Upper lobe of left lung (tissue), 4 donors: ENCODE data around the gene LTA4H.

ENCODE experiments used
- CTCF ChIP-seq, 6 experiments: fragments of 450-650 bp in 4 of 6; fragments of 200-600 bp in 2 of 6; sonication (generic) in 2 of 6; IDR thresholded peaks; one replicate each; pipeline ENCODE4 v1.5.1; 2016 to 2019; ENCODE audit warnings: antibody characterized with exemption in 6 of 6
- EP300 ChIP-seq, 4 donors: sonication (generic); formaldehyde crosslinking; IDR thresholded peaks; one replicate each; pipeline ENCODE4 v1.5.1; 2017; ENCODE audit warnings: antibody characterized with exemption in 4 of 4, control low read depth in 2 of 4
- POLR2A ChIP-seq, 4 donors: fragments of 450-650 bp; IDR thresholded peaks; one replicate each; pipeline ENCODE4 v1.5.1; 2016 to 2017; ENCODE audit warnings: antibody characterized with exemption in 4 of 4, mild to moderate bottlenecking in 2 of 4
- POLR2AphosphoS5 ChIP-seq, 2 donors: sonication (generic); formaldehyde crosslinking; IDR thresholded peaks; one replicate each; pipeline ENCODE4 v1.5.1; 2017; ENCODE audit warnings: antibody characterized with exemption in 2 of 2

DNA sequence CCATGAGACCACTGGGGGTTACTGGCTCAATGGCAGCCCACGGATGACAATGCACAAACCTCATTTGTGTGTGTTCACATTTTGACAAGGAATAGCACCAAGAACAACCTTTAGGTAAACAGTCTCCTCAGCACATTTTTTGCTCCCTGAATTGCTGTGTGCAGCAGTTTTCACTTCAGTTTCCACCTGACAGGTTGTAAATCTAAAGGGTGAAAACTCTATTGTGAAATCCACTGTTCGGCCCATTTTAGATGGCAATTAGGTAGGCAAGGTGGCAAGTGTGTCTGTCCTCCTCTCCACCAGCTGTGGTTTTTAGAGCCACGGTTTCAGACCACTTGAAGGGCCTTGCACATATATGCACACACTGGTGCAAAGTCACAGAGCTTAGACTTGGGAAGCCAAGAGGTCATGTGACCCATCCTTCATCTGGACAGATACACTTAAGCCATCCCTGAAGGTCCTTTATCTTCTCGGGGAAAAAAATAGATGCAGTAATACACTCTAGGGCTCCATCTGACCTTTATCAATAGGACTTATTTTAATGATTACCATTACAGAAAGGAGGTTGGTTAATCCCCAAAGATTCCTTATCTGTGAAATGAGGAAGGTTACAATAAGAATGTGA, 62.4 kb downstream of the LTA4H start:
- no peak for TF ChIP-seq POLR2AphosphoS5 (IDR thresholded peaks at IDR 0.05)
- no peak for TF ChIP-seq CTCF (IDR thresholded peaks at IDR 0.05)
- no peak for TF ChIP-seq POLR2A (IDR thresholded peaks at IDR 0.05)
- no peak for TF ChIP-seq EP300 (IDR thresholded peaks at IDR 0.05)
